MM.1S (cell line): ENCODE data around the gene RELN.

ENCODE experiments used
- DNase-seq: peaks from one replicate; pipeline ENCODE4 v3.0.0-alpha.2; 2015
- H2AFZ ChIP-seq: fragments of 300-600 bp; sonication (generic); 2 replicates; pipeline ENCODE4 v1.6.0; 2016; ENCODE audit warnings: antibody characterized with exemption, low read length
- H3F3A ChIP-seq: fragments of 300-600 bp; sonication (generic); 2 replicates; pipeline ENCODE4 v1.6.1; 2016; ENCODE audit warnings: mild to moderate bottlenecking, antibody characterized with exemption, low read length, moderate library complexity, mixed read lengths; ENCODE audit not compliant: insufficient read depth
- H3K27ac ChIP-seq: fragments of 300-600 bp; sonication (generic); 2 replicates; pipeline ENCODE4 v1.5.1; 2016; ENCODE audit warnings: mild to moderate bottlenecking, low read length
- H3K27me3 ChIP-seq: fragments of 300-600 bp; sonication (generic); replicated peaks from 2 replicates; pipeline ENCODE4 v1.6.0; 2016; ENCODE audit warnings: low read length; ENCODE audit not compliant: insufficient read depth
- H3K36me3 ChIP-seq: fragments of 300-600 bp; sonication (generic); replicated peaks from 2 replicates; pipeline ENCODE4 v1.6.1; 2016; ENCODE audit warnings: mild to moderate bottlenecking, low read length, mixed read lengths; ENCODE audit not compliant: insufficient read depth
- H3K4me1 ChIP-seq: fragments of 300-600 bp; sonication (generic); 2 replicates; pipeline ENCODE4 v1.6.1; 2016; ENCODE audit warnings: low read length, mixed read lengths
- H3K4me2 ChIP-seq: fragments of 300-600 bp; sonication (generic); 2 replicates; pipeline ENCODE4 v1.6.0; 2016; ENCODE audit warnings: low read depth, low read length
- H3K4me3 ChIP-seq: fragments of 300-600 bp; sonication (generic); 2 replicates; pipeline ENCODE4 v1.5.1; 2016; ENCODE audit warnings: low read length, mixed read lengths
- H3K79me2 ChIP-seq: fragments of 300-600 bp; sonication (generic); 2 replicates; pipeline ENCODE4 v1.6.1; 2016; ENCODE audit warnings: mixed run types, low read length, mixed read lengths
- H3K9ac ChIP-seq: fragments of 300-600 bp; sonication (generic); 2 replicates; pipeline ENCODE4 v1.6.1; 2016; ENCODE audit warnings: low read length, mixed read lengths
- H3K9me2 ChIP-seq: fragments of 300-600 bp; sonication (generic); replicated peaks from 2 replicates; pipeline ENCODE4 v1.6.1; 2016; ENCODE audit warnings: mild to moderate bottlenecking, low read length, mixed read lengths; ENCODE audit not compliant: insufficient read depth
- H3K9me3 ChIP-seq: fragments of 300-600 bp; sonication (generic); replicated peaks from 2 replicates; pipeline ENCODE4 v1.6.1; 2016; ENCODE audit warnings: mild to moderate bottlenecking, low read length, mixed read lengths; ENCODE audit not compliant: insufficient read depth
- H4K20me1 ChIP-seq: fragments of 300-600 bp; sonication (generic); 2 replicates; pipeline ENCODE4 v1.6.1; 2016; ENCODE audit warnings: mild to moderate bottlenecking, low read length, moderate library complexity, mixed read lengths; ENCODE audit not compliant: insufficient read depth
- EZH2 ChIP-seq: fragments of 300-600 bp; sonication (generic); optimal IDR thresholded peaks from 2 replicates; pipeline ENCODE3; 2017; ENCODE audit warnings: low read depth, mild to moderate bottlenecking, antibody characterized with exemption, low read length, mixed read lengths
- EZH2phosphoT487 ChIP-seq: fragments of 300-600 bp; sonication (generic); IDR thresholded peaks from 2 replicates; pipeline ENCODE4 v1.6.1; 2018; ENCODE audit warnings: antibody characterized with exemption, low read length
- TF ChIP-seq, protein P1 (sequence below): fragments of 300-600 bp; sonication (generic); IDR thresholded peaks from 2 replicates; pipeline ENCODE4 v1.5.1; 2016; ENCODE audit warnings: antibody characterized with exemption, low read length, mixed read lengths

Gene RELN

DNA sequence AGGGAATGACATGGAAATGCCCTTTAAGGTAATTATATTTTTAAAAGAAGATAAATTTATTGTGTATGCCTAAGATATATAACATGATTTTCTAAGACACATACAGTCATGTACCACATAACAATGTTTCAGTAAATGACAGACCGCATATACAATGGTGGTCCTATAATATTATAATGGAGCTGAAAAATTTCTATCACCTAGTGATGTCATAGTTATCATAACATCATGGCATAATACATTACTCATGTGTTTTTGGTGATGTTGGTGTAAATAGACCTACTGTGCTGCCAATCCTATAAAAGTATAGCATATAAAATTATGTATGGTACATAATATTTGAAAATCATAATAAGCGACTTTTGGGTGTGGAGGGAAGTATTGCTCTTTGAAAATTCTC, 306.1 kb downstream of the RELN start:
- H3K27me3 ChIP-seq = no peaks in the 10 kb centered on the region
- no peak overlapping the region for H2AFZ ChIP-seq
- no peak overlapping the region for H3K4me2 ChIP-seq
- H4K20me1 ChIP-seq = no peaks in the 10 kb centered on the region
- no peak overlapping the region for H3K27ac ChIP-seq
- no peaks in the 10 kb centered on the region for H3K79me2 ChIP-seq
- no peaks in the 10 kb centered on the region for H3F3A ChIP-seq
- H3K9me3 ChIP-seq = no peaks in the 10 kb centered on the region
- H3K4me1 ChIP-seq = no peaks in the 10 kb centered on the region
- H3K4me3 ChIP-seq = no peak overlapping the region
- no peaks in the 10 kb centered on the region for H3K36me3 ChIP-seq
- H3K9me2 ChIP-seq = no peaks in the 10 kb centered on the region
- no peak overlapping the region for H3K9ac ChIP-seq
- no peak for TF ChIP-seq EZH2phosphoT487
- TF ChIP-seq EZH2 = no peak
- TF ChIP-seq, protein P1, sequence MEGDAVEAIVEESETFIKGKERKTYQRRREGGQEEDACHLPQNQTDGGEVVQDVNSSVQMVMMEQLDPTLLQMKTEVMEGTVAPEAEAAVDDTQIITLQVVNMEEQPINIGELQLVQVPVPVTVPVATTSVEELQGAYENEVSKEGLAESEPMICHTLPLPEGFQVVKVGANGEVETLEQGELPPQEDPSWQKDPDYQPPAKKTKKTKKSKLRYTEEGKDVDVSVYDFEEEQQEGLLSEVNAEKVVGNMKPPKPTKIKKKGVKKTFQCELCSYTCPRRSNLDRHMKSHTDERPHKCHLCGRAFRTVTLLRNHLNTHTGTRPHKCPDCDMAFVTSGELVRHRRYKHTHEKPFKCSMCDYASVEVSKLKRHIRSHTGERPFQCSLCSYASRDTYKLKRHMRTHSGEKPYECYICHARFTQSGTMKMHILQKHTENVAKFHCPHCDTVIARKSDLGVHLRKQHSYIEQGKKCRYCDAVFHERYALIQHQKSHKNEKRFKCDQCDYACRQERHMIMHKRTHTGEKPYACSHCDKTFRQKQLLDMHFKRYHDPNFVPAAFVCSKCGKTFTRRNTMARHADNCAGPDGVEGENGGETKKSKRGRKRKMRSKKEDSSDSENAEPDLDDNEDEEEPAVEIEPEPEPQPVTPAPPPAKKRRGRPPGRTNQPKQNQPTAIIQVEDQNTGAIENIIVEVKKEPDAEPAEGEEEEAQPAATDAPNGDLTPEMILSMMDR = no peak
- no peak for DNase-seq

DNA sequence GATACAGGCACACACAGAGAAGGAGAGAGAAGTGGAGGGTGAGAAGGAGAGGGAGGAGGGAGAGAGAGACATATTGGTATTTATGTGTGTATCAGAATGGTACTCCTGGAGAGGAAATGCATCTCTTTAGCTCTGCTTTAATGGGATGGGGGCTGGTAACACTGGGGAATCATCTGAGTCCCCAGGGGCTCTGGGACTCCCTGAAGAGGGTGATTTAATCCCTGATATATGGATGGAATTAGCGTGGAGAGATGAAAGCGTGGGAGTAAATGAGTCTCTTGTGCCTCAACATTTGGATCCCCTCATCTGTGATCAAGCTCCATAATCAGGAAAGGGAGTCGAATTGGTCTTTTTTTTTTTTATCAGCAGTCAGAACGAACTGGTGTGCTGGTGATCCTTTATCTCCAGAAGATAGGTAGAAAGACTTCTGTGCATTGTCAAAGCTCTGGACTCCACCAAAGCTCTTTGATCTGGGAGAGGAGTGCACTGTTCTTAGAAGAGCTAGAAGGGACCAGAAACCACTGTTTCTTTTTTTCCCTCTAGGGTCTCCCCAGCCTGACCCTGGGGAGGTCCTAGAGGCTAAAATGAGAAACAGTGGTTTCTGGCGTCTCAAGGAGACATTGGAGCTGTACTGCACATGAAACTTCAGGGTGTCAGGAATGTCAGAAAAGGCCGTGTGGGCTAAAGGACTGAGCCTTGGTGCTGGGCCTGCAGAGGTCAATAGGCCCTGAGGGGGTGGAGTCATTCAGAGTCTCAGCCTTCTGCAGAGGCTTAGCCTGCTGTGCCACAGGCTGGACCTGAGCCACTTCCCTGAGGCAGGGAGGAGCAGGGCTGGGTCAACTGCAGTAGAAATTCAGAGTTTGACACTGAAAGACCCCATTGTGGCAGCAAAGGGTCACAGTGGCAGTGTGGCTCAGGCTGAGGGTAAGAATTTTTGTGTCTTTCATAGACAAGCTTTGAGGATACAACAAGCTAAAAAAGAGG, 309.0 kb downstream of the RELN start:
- H3K4me2 ChIP-seq = no peak overlapping the region

DNA sequence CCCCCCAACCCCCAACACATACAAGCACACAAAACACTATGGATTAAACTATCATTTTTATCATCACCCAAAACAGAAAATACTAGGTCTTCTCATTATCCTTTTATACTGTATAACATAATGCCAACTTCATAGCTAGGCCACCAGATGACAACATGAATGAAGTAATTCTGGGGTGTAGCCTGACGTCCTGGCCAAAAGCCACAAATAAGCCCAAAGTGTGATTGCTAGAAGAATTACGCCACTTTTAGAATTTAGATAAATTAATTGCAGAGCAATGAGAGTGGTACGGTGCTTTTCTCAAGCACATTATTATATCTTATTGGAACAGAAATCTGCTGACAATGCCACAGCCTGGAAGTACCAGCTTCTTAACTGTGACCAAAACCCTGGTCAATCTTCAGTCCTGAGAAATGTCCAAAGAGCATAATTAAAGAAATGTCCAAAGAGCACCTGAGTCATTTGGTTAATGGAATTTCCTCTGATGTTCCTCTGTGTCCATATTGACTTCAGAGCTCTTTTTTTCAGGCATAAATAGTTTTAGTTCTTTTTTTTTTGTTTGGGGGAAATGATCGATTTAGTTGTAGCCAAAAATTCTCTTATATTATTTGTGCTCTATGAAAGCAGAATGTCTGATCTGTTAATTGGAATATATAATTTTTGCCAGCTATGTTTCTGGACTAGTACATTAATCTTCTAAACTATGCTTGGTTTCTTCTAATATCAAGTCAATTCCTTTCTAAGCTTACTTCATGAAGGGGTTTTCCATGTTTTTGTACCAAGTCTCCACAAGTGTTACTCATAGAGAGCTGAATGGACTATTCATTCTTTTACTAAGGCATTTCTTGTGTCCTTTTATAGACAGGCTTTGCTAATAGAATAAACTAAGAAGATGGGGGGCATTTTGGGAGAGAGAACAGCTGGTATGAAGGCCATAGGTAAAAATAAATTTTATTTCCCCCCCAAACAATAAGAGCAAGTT, 310.0 kb downstream of the RELN start:
- Histone ChIP-seq H2AFZ (no peak overlapping the region), H3K4me2 (no peak overlapping the region), H3K9ac (no peak overlapping the region), H3K4me1 (no peaks in the 10 kb centered on the region), H3K79me2 (no peaks in the 10 kb centered on the region), H3K27me3 (no peaks in the 10 kb centered on the region), H3K4me3 (no peak overlapping the region), H3F3A (no peaks in the 10 kb centered on the region), H3K9me2 (no peaks in the 10 kb centered on the region), H4K20me1 (no peaks in the 10 kb centered on the region), H3K9me3 (no peaks in the 10 kb centered on the region), H3K27ac (no peak overlapping the region), H3K36me3 (no peaks in the 10 kb centered on the region)
- DNase-seq = no peak
- TF ChIP-seq EZH2phosphoT487 (no peak), EZH2 (no peak)
- TF ChIP-seq, protein P1 = no peak

More for the DNA sequence above, 309.0 kb downstream of the RELN start:
- no peaks in the 10 kb centered on the region for H3K36me3 ChIP-seq
- no peaks in the 10 kb centered on the region for H4K20me1 ChIP-seq
- H3K9ac ChIP-seq = no peak overlapping the region
- H3K4me1 ChIP-seq = no peaks in the 10 kb centered on the region
- H3K27me3 ChIP-seq = no peaks in the 10 kb centered on the region
- TF ChIP-seq, protein P1 = no peak
- TF ChIP-seq EZH2 = no peak
- TF ChIP-seq EZH2phosphoT487 = no peak
- no peaks in the 10 kb centered on the region for H3K9me2 ChIP-seq
- H3K79me2 ChIP-seq = no peaks in the 10 kb centered on the region
- no peaks in the 10 kb centered on the region for H3K9me3 ChIP-seq
- H3K27ac ChIP-seq = no peak overlapping the region
- no peak overlapping the region for H3K4me3 ChIP-seq
- DNase-seq = no peak
- no peak overlapping the region for H2AFZ ChIP-seq
- no peaks in the 10 kb centered on the region for H3F3A ChIP-seq
